ENCODE measurements around the gene FAM136A.
"Not testable (repeated sequence)": the region's sequence is repeated elsewhere in the genome, so short reads cannot be mapped to it uniquely, and the experiment has no call there.

DNA sequence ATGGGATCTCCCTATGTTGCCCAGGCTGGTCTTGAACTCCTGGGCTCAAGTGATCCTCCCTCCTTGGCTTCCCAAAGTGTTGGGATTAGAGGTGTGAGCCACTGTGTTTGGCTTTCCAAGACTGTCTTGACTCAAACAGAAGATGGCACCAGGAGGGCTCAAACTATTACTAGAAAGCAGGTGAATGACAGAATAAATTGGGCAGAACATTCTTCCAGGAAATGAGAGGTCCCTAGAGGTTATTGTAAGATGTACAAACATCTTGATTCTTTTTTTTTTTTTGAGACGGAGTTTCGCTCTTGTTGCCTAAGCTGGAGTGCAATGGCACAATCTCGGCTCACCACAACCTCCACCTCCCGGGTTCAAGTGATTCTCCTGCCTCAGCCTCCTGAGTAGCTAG lies 4.0 kb downstream of the FAM136A start:
- TF ChIP-seq NRF1 (IDR thresholded peaks at IDR 0.05; ENCODE audit: low read depth, low read length); JUND (IDR thresholded peaks at IDR 0.05); RAD21 (IDR thresholded peaks at IDR 0.05; ENCODE audit: low read length); YY1 (IDR thresholded peaks at IDR 0.05; ENCODE audit: low read depth); EP300 (IDR thresholded peaks at IDR 0.05; ENCODE audit: borderline replicate concordance in 1 of 2, low read depth in 1 of 2, low read length in 1 of 2): not testable (repeated sequence)
- TF ChIP-seq, protein P1, sequence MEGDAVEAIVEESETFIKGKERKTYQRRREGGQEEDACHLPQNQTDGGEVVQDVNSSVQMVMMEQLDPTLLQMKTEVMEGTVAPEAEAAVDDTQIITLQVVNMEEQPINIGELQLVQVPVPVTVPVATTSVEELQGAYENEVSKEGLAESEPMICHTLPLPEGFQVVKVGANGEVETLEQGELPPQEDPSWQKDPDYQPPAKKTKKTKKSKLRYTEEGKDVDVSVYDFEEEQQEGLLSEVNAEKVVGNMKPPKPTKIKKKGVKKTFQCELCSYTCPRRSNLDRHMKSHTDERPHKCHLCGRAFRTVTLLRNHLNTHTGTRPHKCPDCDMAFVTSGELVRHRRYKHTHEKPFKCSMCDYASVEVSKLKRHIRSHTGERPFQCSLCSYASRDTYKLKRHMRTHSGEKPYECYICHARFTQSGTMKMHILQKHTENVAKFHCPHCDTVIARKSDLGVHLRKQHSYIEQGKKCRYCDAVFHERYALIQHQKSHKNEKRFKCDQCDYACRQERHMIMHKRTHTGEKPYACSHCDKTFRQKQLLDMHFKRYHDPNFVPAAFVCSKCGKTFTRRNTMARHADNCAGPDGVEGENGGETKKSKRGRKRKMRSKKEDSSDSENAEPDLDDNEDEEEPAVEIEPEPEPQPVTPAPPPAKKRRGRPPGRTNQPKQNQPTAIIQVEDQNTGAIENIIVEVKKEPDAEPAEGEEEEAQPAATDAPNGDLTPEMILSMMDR (IDR thresholded peaks at IDR 0.05) = not testable (repeated sequence)
- TF ChIP-seq, protein P2, sequence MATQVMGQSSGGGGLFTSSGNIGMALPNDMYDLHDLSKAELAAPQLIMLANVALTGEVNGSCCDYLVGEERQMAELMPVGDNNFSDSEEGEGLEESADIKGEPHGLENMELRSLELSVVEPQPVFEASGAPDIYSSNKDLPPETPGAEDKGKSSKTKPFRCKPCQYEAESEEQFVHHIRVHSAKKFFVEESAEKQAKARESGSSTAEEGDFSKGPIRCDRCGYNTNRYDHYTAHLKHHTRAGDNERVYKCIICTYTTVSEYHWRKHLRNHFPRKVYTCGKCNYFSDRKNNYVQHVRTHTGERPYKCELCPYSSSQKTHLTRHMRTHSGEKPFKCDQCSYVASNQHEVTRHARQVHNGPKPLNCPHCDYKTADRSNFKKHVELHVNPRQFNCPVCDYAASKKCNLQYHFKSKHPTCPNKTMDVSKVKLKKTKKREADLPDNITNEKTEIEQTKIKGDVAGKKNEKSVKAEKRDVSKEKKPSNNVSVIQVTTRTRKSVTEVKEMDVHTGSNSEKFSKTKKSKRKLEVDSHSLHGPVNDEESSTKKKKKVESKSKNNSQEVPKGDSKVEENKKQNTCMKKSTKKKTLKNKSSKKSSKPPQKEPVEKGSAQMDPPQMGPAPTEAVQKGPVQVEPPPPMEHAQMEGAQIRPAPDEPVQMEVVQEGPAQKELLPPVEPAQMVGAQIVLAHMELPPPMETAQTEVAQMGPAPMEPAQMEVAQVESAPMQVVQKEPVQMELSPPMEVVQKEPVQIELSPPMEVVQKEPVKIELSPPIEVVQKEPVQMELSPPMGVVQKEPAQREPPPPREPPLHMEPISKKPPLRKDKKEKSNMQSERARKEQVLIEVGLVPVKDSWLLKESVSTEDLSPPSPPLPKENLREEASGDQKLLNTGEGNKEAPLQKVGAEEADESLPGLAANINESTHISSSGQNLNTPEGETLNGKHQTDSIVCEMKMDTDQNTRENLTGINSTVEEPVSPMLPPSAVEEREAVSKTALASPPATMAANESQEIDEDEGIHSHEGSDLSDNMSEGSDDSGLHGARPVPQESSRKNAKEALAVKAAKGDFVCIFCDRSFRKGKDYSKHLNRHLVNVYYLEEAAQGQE (IDR thresholded peaks at IDR 0.05; ENCODE audit: low read depth, low read length) = not testable (repeated sequence)

All from SK-N-SH (cell line).